ENCODE results near the gene ECHDC3. TPM values are rescaled to one million over a fixed set of nuclear protein-coding genes. Genes with fewer than 3 reads are reported as not detected.

Gene ECHDC3
- total RNA-seq, 4 donors from 2014 or later, result 44.5 to 139 (median 89.4) TPM

GRCh38 chr10:11741608-11742007 is 574 bp upstream of the ECHDC3 start:
- 61 to 70% methylated on average over 16 of the region's 16 CpGs for WGBS, 2 donors
- intact Hi-C loops (cut with DNase I; ENCODE audit: low total_unique reads), result no loop called here
- DNase-seq (ENCODE audit: low spot score in 2 of 2), result peak in 1 of 2 donors; percentile 81
- no peak overlapping the region for H3K4me3 ChIP-seq (ENCODE audit: low read depth, poor library complexity, severe bottlenecking)
- no peak for TF ChIP-seq CTCF (IDR thresholded peaks at IDR 0.05)
- TF ChIP-seq POLR2A (IDR thresholded peaks at IDR 0.05), result no peak

GRCh38 chr10:11742779-11743298 is 657 bp downstream of the ECHDC3 start:
- intact Hi-C loops (cut with DNase I; ENCODE audit: low total_unique reads), result no loop called here
- WGBS, 2 donors, result 24 to 43% methylated on average over 21 to 26 of the region's 31 CpGs

GRCh38 chr10:11743461-11744338 is 1.5 kb downstream of the ECHDC3 start:
- no peak overlapping the region for H3K4me3 ChIP-seq (ENCODE audit: low read depth, poor library complexity, severe bottlenecking)
- WGBS, 2 donors, result 58 to 65% methylated on average over 9 of the region's 9 CpGs
- intact Hi-C loops (cut with DNase I; ENCODE audit: low total_unique reads), result no loop called here
- TF ChIP-seq CTCF (IDR thresholded peaks at IDR 0.05) (no peak), POLR2A (IDR thresholded peaks at IDR 0.05) (no peak)
- peak in 1 of 2 donors; percentile 60 for DNase-seq (ENCODE audit: low spot score in 2 of 2)

More at GRCh38 chr10:11742779-11743298, 657 bp downstream of the ECHDC3 start:
- TF ChIP-seq CTCF (IDR thresholded peaks at IDR 0.05), result no peak
- no peak for TF ChIP-seq POLR2A (IDR thresholded peaks at IDR 0.05)
- peak overlapping the region; percentile 65 for H3K4me3 ChIP-seq (ENCODE audit: low read depth, poor library complexity, severe bottlenecking)
- peak in 1 of 2 donors; percentile 88 for DNase-seq (ENCODE audit: low spot score in 2 of 2)

GRCh38 chr10:11745045-11745444 is 2.9 kb downstream of the ECHDC3 start:
- peak in 1 of 2 donors; percentile 67 for DNase-seq (ENCODE audit: low spot score in 2 of 2)
- H3K4me3 ChIP-seq (ENCODE audit: low read depth, poor library complexity, severe bottlenecking), result no peak overlapping the region
- no peak for TF ChIP-seq POLR2A (IDR thresholded peaks at IDR 0.05)
- no peak for TF ChIP-seq CTCF (IDR thresholded peaks at IDR 0.05)
- 79 to 83% methylated on average over 6 of the region's 6 CpGs for whole genome bisulfite sequencing, 2 donors
- intact Hi-C loops (cut with DNase I; ENCODE audit: low total_unique reads), result no loop called here

GRCh38 chr10:11746883-11747539 is 4.8 kb downstream of the ECHDC3 start:
- WGBS, 2 donors, result 30 to 38% methylated on average over 13 of the region's 13 CpGs
- peak; percentile 77 for DNase-seq (ENCODE audit: low spot score in 2 of 2)

More at GRCh38 chr10:11746883-11747539, 4.8 kb downstream of the ECHDC3 start:
- intact Hi-C loops (cut with DNase I; ENCODE audit: low total_unique reads), result no loop called here
- H3K4me3 ChIP-seq (ENCODE audit: low read depth, poor library complexity, severe bottlenecking), result no peak overlapping the region
- TF ChIP-seq CTCF (IDR thresholded peaks at IDR 0.05), result no peak
- no peak for TF ChIP-seq POLR2A (IDR thresholded peaks at IDR 0.05)

Data from lower leg skin (tissue), 4 donors.